Natural killer cell (primary cell): ENCODE measurements around the gene POU2F2. TPM values are rescaled to one million over a fixed set of nuclear protein-coding genes. Genes with fewer than 3 reads are reported as not detected.

ENCODE experiments used
- ATAC-seq, 3 donors: fragments of 150-1000 bp in 2 of 3; fragments of 200-7000 bp in 1 of 3; cut with Tn5 transposase; 1 replicate in 1 of 3; 2 replicates in 2 of 3; pipeline ENCODE4 v1.10.0; 2021; ENCODE audit warnings: mild to moderate bottlenecking in 2 of 3, moderate library complexity in 2 of 3
- DNase-seq, 2 donors: peaks; one replicate each; pipeline versions ENCODE4 v3.0.0 to v3.0.0-alpha.2; 2013 to 2021; ENCODE audit warnings: mixed read lengths in 1 of 2
- H3K27ac ChIP-seq: one replicate; pipeline ENCODE4 v1.5.1; 2013; ENCODE audit warnings: mild to moderate bottlenecking, low read length
- H3K27me3 ChIP-seq: one replicate; pipeline ENCODE4 v1.6.1; 2013; ENCODE audit warnings: low read length; ENCODE audit not compliant: control insufficient read depth, insufficient read depth
- H3K36me3 ChIP-seq: one replicate; pipeline ENCODE4 v1.6.1; 2013; ENCODE audit warnings: low read length; ENCODE audit not compliant: control insufficient read depth, insufficient read depth
- H3K4me1 ChIP-seq: one replicate; pipeline ENCODE4 v1.6.1; 2013; ENCODE audit warnings: low read length; ENCODE audit not compliant: control insufficient read depth, insufficient read depth
- H3K4me3 ChIP-seq: one replicate; pipeline ENCODE4 v1.5.1; 2013; ENCODE audit warnings: low read length
- H3K9me3 ChIP-seq: one replicate; pipeline ENCODE4 v1.6.1; 2013; ENCODE audit warnings: low read length; ENCODE audit not compliant: control insufficient read depth, insufficient read depth
- H3K27ac Mint-ChIP-seq, 2 donors: one replicate each; pipeline ENCODE4 v1.8.0; 2022; ENCODE audit warnings: mild to moderate bottlenecking in 2 of 2, mixed read lengths in 2 of 2, moderate library complexity in 1 of 2
- H3K27me3 Mint-ChIP-seq, 2 donors: one replicate each; pipeline ENCODE4 v1.8.0; 2022; ENCODE audit warnings: low read depth in 2 of 2, mixed read lengths in 2 of 2
- H3K36me3 Mint-ChIP-seq: one replicate; pipeline ENCODE4 v1.8.0; 2022; ENCODE audit warnings: mixed read lengths
- H3K4me1 Mint-ChIP-seq, 2 donors: one replicate each; pipeline ENCODE4 v1.8.0; 2022; ENCODE audit warnings: mixed read lengths in 2 of 2
- H3K4me3 Mint-ChIP-seq: one replicate; pipeline ENCODE4 v1.8.0; 2022; ENCODE audit warnings: mild to moderate bottlenecking, moderate library complexity, mixed read lengths
- H3K9me3 Mint-ChIP-seq, 2 donors: one replicate each; pipeline ENCODE4 v1.8.0; 2022; ENCODE audit warnings: mixed read lengths in 2 of 2
- WGBS: methylation state at CpG from one replicate; pipeline ENCODE4 v1.1.7; 2013; ENCODE audit warnings: missing lambda C conversion rate; ENCODE audit not compliant: insufficient coverage; 5-methylcytosine and 5-hydroxymethylcytosine counted together
- intact Hi-C: fragments of 100-400 bp; cut with micrococcal nuclease; formaldehyde crosslinking; loops from one replicate; pipeline ENCODE4 v1.14.2; 2022
- total RNA-seq, 4 donors: library from RNA; stranded (reverse); fragments of 120-200 nt in 1 of 4; gene quantifications; one replicate each; pipeline versions ENCODE4 v1.2.3 to v1.2.4, GENCODE V29; 2013 to 2022
- TF ChIP-seq, protein P1 (sequence below): fragments of 200-600 bp; IDR thresholded peaks from one replicate; pipeline ENCODE4 v1.8.0; 2022; ENCODE audit warnings: antibody characterized with exemption

The POU2F2 gene
- total RNA-seq, 3 donors from 2014 or later (not counting 1 experiment from before 2014, with no cell fraction given), result 27.3 to 40.8 (median 29.3) TPM

DNA sequence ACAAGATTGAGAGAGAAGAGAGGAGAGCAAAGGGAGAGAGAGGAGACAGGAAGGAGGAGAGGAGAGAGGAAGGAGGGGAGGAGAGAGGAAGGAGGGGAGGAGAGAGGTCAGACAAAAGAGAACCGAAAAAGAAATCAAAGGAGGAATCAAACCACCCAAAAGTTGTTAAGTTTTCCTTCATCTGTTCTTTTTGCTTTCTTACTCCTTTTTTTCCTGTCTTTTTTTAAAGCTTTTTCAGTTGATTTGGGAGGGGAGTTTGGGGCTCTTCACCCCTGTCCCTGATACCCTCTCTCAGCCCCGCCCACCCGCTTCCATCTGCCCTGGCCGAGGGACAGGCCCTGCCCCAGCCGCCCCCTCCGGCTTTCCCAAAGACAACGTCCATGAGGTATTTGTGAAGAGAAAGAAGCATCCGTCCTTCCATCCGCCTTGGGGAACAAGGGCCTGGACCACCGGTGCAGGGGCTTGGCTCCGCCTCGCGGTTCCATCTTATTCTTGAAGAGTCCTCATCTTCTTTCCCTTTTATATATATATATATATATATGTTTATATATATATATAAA lies 43.0 kb downstream of the POU2F2 start:
- H3K27me3 ChIP-seq, result no peaks in the 10 kb centered on the region
- H3K9me3 ChIP-seq, result no peaks in the 10 kb centered on the region
- H3K36me3 ChIP-seq, result peaks cover 11% of the 10 kb centered on the region
- no peak for DNase-seq
- H3K36me3 Mint-ChIP-seq, result peaks cover under 1% of the 10 kb centered on the region
- WGBS, result 95% methylated on average over 3 of the region's 13 CpGs
- peaks cover 0 to 2% of the 10 kb centered on the region in 2 donors for H3K27me3 Mint-ChIP-seq
- no peak for ATAC-seq
- intact Hi-C loops, result no loop called here
- H3K4me3 Mint-ChIP-seq, result no peak overlapping the region
- H3K4me1 ChIP-seq, result peaks cover 21% of the 10 kb centered on the region
- peaks cover 16 to 38% of the 10 kb centered on the region in 2 donors for H3K4me1 Mint-ChIP-seq
- H3K27ac ChIP-seq, result no peak overlapping the region
- no peak overlapping the region for H3K4me3 ChIP-seq
- TF ChIP-seq, protein P1, sequence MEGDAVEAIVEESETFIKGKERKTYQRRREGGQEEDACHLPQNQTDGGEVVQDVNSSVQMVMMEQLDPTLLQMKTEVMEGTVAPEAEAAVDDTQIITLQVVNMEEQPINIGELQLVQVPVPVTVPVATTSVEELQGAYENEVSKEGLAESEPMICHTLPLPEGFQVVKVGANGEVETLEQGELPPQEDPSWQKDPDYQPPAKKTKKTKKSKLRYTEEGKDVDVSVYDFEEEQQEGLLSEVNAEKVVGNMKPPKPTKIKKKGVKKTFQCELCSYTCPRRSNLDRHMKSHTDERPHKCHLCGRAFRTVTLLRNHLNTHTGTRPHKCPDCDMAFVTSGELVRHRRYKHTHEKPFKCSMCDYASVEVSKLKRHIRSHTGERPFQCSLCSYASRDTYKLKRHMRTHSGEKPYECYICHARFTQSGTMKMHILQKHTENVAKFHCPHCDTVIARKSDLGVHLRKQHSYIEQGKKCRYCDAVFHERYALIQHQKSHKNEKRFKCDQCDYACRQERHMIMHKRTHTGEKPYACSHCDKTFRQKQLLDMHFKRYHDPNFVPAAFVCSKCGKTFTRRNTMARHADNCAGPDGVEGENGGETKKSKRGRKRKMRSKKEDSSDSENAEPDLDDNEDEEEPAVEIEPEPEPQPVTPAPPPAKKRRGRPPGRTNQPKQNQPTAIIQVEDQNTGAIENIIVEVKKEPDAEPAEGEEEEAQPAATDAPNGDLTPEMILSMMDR, result no peak
- no peak overlapping the region for H3K27ac Mint-ChIP-seq
- H3K9me3 Mint-ChIP-seq, result no peaks in the 10 kb centered on the region

DNA sequence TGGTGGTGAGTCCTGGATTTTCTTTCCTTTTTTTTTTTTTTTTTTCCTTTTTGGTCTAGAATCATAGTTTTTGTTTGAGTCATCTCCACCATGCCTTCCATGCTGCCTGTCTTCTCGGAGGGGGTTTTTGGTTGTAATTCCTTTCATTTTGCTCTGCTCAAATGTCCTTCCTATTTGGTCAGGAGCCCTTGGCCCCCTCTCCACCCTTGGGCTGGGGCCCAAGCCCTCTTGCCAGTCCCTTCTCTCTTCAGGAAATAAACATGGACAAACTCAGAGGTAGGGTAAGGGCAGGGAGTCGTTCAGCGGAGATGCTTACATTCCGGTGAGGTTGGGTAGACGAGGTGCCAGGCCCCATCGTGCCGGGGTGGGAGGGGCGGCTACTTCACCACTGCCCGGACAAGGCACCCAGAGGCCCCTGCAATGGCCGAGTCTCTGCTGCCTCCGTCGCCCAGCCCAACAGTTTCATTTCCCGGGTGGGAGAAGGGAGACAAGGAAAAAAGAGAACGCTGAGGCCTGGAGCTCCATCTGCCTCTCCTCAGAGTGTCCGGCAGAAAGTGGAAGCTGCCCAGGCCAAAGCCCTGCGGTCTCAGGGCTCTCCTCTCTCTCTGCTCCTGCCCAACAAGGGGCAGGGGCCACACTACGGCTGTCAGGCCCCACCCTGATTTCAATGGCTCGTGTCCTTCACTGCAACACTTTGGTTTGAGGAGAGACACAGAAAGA lies 43.6 kb downstream of the POU2F2 start:
- no peaks in the 10 kb centered on the region for H3K9me3 Mint-ChIP-seq
- no peak overlapping the region for H3K27ac Mint-ChIP-seq
- H3K36me3 Mint-ChIP-seq, result no peaks in the 10 kb centered on the region

DNA sequence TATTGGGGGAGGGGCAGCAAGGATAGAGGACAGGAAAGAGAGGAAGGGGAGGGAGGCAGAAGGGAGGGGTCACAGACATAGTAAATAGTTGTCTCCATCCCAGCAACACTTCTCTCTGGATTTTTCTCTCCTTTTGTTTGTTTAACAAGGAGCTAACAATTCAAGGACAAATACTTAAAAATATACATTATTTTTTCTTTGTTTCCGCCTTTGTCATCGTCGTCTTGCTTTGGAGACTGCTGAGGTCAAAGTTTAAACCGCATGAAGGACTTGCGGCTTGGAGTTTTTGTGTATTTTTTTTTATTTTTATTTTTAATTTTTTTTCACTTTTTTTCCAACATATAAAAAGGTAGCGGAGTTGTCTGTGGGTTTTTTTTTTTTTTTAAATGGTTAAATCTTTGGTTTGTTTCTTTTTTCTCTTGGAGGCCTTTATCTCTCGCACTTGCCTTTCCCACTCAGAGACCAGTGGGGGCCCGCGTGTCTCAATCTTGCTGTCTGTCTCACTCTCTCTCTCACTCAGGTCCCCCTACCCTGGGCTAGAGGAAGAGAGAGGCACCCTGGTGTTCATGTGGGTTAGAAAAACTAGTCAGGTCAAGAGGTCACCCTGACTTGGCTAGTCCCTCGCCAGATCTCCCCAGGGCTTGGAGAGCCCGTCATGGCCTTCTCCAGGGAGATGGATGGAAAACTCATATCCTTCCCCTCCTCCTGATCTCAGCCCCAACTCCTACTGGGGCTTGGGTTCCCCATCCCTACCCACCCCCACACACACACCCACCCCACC lies 45.3 kb downstream of the POU2F2 start:
- ATAC-seq, result no peak
- Histone ChIP-seq H3K27ac (no peak overlapping the region), H3K27me3 (no peaks in the 10 kb centered on the region), H3K36me3 (peaks cover 5% of the 10 kb centered on the region), H3K4me3 (no peak overlapping the region), H3K4me1 (peaks cover 21% of the 10 kb centered on the region), H3K9me3 (no peaks in the 10 kb centered on the region)
- TF ChIP-seq, protein P1, result no peak
- Mint-ChIP-seq H3K27ac (no peak overlapping the region), H3K27me3 (peaks cover 0 to 2% of the 10 kb centered on the region in 2 donors), H3K4me1 (peaks cover 16 to 33% of the 10 kb centered on the region in 2 donors), H3K36me3 (no peaks in the 10 kb centered on the region), H3K9me3 (no peaks in the 10 kb centered on the region), H3K4me3 (no peak overlapping the region)
- no peak for DNase-seq
- WGBS, result 77% methylated on average over 5 of the region's 11 CpGs
- intact Hi-C loops, result no loop called here

More for the DNA sequence above, 43.6 kb downstream of the POU2F2 start:
- TF ChIP-seq, protein P1, result no peak
- 92% methylated on average over 18 of the region's 18 CpGs for WGBS
- H3K9me3 ChIP-seq, result no peaks in the 10 kb centered on the region
- H3K36me3 ChIP-seq, result peaks cover 5% of the 10 kb centered on the region
- H3K4me3 ChIP-seq, result no peak overlapping the region
- H3K27me3 Mint-ChIP-seq, result peaks cover 0 to 2% of the 10 kb centered on the region in 2 donors
- no peak overlapping the region for H3K27ac ChIP-seq
- H3K27me3 ChIP-seq, result no peaks in the 10 kb centered on the region
- ATAC-seq (no peak), DNase-seq (no peak)
- peaks cover 21% of the 10 kb centered on the region for H3K4me1 ChIP-seq
- peaks cover 16 to 37% of the 10 kb centered on the region in 2 donors for H3K4me1 Mint-ChIP-seq
- no peak overlapping the region for H3K4me3 Mint-ChIP-seq
- intact Hi-C loops, result no loop called here
